Activated CD8-positive, alpha-beta memory T cell treated with anti-CD3 and anti-CD28 coated beads, Interleukin-2, amount 50 U/mL, for 48 hours (primary cell): ENCODE results near the gene CUBN.

Experiments used
- DNase-seq: peaks from one replicate; pipeline ENCODE4 v3.0.0-alpha.2; 2020

The CUBN gene

DNA sequence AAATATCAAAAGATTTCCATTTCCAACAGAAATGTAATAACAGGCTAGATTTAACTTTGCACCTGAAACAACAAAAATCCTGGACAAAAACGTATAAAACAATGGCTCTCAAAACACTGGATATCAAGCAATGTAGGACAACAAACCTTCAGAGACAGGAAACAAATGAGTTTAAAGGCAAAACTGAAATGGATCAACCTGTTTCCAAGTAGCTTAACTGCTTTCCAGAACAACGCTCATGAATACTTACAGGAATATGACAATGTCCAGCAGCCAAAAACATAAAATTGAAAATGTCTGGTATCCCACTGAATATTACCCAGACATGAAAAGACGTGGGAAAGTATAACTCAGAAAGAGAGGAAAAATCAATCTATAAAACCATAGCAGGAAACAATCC lies 62.8 kb downstream of the CUBN start:
- no peak for DNase-seq

DNA sequence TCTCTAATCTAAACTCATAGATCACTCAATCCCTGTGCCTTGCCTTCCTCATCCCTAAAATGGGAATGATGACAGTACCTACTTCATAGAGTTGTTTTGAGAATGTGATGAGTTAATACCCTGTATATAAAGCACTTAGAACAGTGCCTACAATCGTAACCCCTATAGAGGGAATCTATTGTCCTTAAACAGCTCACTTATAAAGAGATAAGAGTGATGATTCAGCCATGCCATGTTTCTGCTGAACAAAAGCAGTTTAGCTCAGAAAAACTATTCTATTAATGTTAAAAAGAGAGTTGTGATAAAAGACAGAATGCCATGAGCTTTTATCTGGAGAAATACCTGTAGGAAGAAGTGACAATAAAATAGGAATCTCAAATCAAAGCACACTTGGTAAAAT lies 63.6 kb downstream of the CUBN start:
- DNase-seq: no peak

DNA sequence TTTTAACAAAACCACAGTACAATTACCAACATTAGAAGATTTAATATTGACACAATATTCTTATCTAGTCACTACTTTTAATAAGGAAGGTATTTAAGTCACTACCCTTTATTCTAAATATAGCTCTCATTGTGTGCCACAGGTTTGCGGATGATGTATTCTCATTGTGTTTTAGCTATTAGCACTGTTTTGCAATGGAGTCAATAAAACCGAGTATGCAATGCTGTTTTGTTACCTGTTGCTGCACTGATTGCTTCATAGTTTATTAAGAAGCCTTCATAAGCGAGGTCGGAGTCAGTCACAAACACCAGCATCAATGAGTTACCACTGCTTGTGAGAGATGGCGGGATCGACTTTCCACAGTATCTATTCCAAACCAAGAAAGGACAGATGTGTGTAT lies 64.3 kb downstream of the CUBN start:
- no peak for DNase-seq

DNA sequence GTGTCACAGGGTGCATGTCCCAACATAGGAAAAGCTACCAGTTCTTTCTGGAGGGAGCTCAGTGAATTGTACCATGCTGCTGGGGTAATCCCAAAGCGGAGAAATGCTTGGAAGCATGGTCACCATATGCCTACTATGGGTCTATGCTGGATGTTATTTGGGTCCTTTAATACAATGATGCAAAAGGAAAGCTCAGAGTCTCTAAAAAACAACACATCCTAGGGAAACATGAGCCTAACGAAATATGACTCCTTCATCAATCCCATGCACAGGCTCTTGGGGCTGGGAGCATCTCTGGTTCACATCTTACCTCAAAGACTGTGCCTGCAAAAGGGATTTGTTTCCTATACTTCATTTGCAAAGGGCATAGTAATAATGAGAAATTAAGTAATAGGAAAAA lies 65.2 kb downstream of the CUBN start:
- no peak for DNase-seq

DNA sequence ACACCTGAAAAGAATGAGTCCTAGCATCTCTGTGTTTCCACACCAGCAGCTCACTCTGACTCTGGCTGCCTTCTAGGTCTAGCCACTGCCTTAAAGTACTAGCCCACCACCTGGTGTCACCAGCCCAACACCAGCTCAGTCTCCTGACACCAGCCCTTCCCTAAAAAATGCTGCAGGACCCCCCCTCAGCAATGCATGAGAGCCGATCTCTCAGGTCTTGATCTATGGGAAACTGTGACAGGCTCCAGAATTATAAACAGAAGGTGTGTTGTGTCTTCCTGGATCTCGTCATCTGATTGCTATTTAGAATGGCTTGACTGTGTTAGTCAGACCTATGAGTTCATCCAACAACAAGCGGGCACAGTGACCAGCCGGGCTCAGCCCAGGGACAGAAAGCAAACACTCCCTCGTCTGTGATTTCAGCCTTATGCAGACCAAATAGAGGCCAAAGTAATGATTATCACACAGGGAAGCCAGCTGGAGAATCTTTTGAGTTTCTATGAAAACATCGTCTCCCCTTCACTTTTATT lies 66.6 kb downstream of the CUBN start:
- DNase-seq: no peak

DNA sequence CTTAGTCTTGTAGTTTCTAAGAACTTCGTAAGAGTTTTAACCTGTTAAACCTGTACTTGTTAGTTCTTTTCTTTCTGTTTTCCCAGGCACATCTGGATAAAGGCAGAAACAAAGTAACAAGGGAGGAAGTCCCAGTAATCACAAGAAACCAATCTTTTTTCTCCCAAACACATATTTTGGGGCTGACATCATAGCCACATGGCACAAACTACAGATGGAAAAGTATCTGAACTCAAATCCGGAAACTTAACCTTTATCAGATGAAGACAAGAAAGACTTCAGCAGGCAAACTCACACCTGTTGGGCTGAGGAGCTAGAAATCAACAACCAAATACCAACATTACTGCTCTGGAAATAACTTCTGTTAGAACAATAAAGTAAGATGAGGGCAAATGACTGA lies 67.1 kb downstream of the CUBN start:
- DNase-seq: no peak

DNA sequence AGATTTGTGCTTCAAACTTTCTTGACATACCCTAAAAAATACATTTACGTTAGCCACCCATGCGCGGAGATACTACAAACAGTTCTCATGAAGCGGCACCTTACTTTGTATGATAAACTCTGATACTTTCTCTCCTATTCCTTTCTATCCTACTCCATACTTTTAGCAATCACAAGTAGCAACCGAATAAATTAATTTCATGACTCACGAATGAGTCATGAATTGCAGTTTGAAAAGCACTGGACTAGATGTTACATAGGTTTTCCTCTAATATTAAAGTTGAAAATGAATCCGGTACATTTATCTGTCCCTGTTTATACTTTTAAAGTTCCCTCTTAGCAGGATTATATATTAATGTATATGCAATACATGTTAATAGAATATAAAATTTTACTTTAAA lies 67.6 kb downstream of the CUBN start:
- no peak for DNase-seq

DNA sequence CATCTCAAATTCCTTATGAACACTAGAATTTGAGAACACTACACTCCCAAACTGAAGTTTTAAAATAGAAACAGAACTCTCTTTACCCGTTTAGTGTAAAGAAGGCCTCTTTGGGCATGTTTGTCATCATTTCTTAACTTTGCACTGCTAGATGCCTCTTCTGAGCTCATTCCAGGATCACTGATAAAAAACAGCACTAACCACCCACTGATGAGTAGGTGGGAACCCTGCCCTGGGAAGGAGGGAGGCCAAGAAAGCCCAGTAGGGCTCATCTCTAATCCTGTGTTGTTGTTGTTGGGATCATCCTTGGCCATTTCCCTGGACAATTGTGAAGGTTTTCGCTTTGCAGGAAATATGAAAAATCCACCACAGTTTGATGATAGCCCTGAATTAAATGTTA lies 68.2 kb downstream of the CUBN start:
- no peak for DNase-seq

DNA sequence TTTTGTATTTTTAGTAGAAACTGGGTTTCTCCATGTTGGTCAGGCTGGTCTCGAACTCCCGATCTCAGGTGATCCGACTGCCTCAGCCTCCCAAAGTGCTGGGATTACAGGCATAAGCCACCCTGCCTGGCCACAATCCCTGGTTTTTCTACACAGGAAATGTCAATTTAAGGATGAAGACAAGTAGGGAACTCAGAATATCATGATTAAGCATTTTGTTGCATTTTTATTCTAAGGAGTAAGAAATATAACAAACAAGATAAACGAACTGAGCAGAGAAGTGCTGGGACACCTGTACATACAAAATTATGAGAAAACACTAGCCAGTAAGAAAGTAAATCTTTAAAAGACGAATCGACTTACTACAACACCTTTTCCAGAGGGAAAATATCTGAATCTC lies 69.3 kb downstream of the CUBN start:
- no peak for DNase-seq

DNA sequence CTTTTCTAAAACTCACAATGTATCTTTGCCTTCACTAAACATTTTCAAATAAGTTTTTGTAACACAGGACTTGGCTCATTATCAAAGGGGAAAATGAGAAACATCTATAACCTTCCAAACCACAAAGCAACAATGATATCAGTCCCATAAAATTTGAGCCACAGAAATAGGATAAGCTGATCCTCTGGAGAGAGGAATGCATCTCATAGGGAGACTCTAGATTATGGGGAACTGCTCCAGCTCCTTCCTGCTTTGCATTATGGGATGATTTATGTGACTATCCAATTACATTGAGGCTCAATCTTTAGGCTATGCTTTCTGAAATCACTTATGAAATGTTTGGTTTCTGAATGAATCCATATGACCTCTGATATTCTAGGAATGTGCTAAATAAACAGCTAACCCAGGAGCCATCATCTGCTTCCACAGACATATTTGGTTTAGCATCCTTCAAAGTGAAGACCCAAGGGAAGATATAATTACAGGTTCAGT lies 70.4 kb downstream of the CUBN start:
- no peak for DNase-seq

DNA sequence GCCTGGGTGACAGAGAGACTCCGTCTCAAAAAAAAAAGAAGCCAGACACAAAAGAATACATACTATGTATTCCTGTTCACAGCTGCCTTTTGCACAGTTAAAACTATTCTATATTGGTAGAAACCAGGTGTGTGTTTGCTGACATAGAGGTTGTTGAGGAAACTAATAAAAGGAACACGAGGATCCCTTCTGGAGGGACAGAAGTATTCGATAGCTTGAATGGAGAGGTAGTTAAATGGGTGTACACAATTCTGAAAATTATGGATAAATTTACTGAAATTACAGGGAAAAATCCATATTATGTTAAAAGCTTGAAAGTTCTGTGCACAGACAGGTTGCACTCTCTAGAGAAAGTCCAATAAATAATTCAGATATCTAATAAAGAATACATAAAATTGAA lies 71.5 kb downstream of the CUBN start:
- no peak for DNase-seq

DNA sequence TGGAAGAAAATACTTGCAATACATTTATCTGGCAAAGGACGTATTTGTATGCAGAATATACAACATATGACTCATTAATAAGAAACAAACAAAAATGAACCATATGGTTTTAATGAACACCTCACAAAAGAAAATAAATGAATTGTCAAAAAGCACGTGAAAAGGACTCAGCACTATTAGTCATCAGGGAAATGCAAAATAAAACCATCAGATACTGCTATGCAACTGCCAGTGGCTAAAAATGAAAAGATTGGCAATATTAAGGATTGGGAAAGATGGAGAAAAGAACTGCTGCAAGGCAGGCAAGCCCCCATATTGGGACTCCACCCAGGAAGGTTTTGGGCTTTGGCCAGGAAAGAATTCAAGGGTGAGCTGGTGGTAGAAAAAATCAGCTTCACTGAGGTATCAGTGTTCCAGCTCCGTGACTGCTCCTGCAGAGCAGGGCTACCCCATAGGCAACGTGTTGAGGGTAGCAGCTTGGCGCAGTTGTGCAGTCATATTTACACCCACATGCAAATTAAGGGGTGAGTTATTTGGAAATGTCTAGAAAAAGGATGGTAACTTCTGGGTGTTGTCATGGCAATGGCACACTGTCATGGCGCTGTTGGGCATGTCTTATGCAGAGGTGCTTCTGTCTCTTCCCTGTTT lies 72.7 kb downstream of the CUBN start:
- no peak for DNase-seq

DNA sequence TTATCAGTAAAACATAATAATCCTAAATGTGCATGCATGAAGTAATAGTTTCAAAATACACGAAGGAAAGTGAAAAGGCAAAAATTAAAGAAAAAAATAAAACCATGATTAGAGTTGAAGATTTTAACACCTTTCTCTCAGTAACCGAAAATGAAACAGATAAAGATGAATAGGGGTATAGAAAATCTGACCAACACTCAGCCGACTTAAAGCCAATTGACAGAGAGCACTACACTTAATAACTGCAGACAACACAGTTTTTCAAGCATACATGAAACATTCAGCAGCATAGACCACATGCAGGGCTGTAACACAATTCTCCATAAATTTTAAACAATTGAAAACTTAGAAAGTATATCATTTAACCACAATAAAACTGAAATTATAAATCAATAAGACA lies 76.1 kb downstream of the CUBN start:
- no peak for DNase-seq

DNA sequence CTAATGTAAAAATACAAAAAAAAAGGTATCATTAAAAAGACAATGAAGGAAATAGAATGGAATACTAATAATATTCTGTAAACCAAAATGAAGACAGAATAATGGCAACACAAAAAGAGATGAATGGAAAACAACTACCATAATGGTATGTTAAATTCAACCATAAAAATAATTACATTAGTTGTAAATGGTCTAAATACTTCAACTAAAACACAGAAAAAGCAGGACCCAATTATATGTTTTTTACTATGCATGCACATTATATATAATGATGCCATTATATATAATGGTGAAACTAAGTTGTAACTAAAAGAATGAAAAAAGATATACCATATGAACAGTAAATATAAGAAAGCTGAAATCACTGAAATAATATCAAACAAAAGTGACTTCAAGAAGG lies 76.5 kb downstream of the CUBN start:
- DNase-seq: no peak

DNA sequence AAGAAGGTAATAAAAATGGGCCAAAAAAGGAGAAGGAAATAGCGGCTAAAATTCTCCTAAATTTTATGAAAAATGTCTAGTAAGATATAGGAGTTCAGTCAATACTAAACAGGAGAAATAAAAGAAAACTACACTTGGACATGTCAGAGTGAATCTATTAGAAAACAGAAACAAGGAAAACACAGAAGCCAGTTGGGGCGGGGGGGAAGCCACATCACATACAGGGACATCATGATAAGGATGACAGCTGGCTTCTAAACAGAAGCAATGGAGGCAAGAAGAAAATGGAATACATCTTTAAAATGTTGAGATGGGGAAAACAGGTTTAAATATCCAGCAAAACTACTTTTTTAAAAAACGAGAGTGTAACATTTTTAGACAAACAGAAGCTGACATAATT lies 77.8 kb downstream of the CUBN start:
- no peak for DNase-seq

DNA sequence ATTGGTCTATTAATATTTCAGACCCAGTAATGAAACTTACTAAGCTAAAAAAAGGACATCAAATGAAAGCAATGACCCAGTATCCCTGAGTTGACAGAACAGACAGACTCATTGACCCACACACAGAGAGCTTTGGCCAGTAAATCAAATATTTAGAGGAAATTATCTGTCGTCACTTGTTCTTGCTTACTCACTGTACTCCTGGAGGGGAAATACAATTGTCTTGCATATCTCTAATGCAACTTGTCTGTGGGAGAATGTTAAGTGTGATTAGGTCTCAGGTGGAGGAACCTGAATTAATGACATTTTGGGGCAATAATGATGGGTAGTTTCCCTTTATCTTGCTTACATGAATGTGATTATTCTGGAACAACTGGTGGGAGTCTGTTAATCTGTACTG lies 80.4 kb downstream of the CUBN start:
- DNase-seq: no peak

DNA sequence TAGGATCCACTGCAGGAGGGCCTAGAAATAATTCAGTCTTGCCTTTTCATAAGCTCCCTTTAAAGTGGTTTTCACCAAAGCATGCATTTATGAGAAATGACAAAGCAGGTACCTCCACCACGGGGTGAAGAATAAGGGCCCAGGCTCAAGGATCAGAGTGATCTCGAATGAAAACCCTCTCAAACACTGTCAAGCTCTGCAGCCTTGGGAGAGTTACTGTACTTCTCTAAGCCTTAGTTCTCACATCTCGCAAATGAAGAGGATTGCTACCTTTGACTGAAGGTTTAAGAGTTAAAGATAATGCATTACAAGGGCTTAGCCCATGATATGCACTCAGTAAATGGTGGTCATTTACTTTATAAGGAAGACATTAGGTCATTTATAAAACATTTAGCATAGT lies 81.7 kb downstream of the CUBN start:
- DNase-seq: no peak

DNA sequence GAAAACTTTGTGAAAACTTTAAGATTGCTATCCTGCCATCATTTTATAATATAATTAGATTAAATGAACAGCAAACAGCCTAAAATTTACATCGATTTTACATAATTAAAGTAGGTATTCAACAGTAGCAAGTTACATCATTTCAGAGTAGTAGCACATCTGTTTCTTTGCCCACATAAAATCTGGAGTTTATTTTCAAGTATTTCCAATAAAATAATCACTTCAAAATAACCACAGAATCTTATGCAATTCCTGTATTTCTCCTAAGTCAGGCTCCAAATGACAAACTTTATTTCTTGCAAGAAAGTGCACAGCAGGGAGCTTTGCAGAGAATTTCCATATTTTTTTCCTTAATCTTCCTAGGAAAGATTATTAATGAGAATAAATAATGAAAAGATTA lies 82.6 kb downstream of the CUBN start:
- DNase-seq: no peak

DNA sequence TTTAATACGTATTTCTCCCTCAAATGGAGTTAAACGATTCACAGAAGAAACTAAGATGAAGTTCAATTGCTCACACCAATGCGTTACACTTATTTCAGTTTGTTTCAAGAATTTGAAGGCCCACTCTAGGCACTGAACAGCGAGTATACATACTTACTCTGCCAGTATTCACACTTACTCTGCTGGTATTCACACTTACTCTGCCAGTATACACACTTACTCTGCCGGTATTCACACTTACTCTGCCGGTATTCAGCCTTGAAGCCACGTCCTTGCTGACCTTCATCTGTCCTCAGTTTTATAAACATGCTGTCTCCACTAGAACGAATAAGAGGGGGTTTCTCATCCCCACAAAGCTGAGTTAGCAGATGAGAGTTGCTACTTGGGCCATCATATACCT lies 86.0 kb downstream of the CUBN start:
- DNase-seq: no peak

DNA sequence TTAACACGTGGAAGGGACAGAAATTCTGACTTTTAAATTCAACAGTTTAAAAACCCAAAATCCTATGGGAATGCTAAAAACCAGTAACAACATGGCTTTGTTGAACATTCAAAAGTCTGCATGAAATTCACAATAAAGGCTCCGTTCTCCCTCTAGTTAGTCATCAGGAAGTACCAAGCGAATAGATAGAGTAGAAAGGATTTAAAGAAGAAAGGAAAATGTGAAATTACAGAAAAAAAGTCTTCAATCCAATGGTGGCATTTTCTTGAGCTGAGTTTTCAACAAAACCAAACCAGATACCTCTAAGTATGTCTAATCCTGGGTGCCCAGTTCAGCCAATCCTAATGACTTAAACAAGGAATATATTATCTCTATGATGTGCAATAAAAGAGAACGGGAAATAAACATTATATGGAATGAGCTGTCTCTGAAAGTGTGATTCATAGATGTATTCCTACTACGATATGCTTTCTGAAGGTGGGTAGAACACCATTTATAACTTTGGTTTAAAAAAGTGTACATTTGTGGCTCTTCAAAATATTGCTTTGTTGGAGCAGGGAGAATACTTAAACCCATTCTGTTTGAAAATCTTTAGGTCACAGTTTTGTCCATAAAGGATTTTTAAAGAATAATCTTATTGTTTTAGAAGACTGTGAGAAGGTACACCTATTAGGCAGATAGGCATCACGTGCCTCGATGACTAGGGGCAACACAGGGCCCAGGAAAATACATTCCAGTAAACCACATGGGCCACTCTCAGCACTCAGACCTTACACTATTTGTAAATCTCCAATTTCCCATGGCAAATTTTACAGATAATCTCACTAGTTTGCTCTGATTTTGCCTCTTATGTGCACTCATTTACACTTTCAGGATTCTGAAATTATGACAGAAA lies 87.7 kb downstream of the CUBN start:
- DNase-seq: no peak

DNA sequence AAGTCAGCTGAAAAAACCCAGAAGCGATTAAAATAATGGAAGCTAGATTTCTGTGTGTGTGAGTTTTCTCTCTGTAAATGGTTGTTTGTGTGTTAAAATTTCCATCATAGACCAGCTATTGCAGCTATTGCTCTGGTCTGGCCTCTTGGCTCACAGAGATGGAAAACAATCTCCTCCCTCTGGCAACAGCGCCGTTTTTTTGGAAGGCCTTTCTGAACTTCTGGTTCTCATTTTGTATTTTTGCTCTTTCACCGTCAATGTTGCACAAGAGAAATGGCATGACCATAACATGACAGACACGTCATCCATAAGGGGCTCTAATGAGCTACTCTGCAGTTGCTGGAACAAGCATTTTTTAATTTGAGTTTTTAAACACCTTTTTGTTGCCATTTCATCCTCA lies 91.0 kb downstream of the CUBN start:
- DNase-seq: no peak

DNA sequence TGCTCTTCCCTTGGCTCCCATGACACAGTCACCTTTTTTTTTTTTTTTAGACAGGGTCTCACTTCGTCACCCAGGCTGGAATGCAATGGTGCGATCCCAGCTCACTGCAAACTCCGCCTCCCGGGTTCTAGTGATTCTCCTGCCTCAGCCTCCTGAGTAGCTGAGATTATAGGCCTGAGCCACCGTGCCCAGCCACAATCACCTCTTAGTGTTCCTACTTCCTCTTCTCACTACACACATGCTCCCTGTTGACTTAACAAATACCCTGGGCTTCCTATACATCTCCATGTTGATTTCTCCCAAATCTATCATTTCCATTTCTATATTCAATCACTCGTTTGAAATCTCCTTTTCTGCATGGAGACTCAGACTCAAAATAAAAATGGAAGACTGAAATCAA lies 91.7 kb downstream of the CUBN start:
- DNase-seq: no peak

DNA sequence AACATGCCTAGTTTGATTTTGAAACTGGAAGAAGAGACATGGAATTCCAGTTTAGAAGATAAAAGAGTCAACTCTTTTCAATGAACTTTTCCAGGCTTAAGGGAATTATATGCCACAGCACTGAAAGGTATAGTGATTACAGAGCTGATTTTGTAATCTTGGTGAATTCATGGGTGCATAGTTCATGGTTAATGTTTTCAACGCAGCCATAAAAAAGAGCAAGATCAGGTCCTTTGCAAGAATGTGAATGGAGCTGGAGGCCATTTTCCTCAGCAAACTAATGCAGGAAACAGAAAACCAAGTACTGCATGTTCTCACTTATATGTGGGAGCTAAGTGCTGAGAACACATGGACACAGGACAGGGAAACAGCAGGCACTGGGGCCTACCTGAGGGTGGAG lies 94.2 kb downstream of the CUBN start:
- no peak for DNase-seq

DNA sequence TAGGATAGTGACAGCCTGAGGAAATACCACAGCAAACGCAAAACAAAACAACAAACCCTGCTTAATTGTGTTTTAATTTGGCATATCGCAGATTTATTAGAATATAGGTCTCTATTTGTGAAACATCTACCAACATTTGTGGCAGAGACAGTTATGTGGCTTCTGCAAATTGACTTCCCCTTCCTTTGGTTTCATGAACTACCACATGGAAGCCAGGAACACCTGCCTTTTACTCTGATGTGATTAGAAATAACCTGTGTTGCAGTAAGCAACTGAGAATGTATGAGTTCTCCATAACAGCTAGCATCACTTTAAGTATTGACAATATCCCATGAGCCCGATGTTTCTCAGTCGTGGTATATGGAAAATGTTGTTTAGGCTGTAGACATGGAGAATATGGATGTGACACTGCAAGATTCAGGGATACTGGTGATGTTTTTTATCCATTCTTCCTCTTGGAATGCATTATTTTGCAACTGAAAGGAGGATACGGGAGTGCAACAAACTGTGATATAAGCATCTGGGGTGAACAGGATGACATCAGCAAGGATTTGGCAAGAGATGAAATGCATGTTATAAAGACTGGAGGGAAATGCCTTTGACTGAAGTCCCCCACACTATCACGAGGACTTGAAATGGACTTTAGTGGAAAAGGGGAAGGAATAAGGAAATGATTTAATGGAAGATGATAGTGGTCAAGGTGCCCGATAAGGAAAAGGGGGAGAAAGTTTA lies 95.9 kb downstream of the CUBN start:
- DNase-seq: no peak
